SKM-1 treated with dmso at 0.1 percent for 144 hours (cell line): ENCODE measurements around the gene CCS.
"Not testable (repeated sequence)": the region's sequence is repeated elsewhere in the genome, so short reads cannot be mapped to it uniquely, and the experiment has no call there.

Experiments
- DNase-seq: peaks from one replicate; lab custom pipeline; 2025; ENCODE audit not compliant: unreplicated experiment; lab: John Stamatoyannopoulos, UW

Gene CCS

DNA sequence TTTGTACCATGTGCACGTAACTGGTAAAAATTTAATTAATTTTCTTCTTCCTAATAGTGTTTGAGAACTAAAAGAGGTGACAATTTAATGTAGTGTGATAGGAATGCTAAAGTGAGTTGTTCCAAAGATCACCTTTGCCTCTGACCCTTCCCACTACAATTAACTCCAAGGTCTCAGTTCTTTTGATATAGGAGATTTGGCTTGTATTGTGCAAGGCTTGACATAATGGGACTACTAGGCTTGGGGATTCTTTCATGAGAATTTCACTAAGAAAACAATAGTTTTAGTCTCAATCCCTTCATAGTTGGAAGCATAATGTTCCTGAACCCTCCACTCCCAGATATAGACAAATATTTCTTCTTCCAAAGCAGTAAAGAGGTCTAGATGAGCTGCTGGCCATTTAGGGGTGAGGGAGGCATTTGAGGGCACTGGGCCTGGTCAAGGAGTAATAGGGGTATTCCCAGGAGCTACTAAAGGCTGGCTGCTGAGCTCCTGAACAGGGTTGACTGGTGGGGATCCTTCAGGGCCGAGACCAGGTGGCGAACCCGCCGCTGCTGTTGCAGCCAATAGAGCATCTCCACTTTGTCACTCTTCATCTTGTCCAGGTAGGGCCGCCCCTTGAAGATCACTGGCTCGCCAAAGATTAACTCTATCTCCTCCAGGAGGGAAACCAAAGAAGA is 2.8 kb upstream of the CCS start:
- no peak for DNase-seq

DNA sequence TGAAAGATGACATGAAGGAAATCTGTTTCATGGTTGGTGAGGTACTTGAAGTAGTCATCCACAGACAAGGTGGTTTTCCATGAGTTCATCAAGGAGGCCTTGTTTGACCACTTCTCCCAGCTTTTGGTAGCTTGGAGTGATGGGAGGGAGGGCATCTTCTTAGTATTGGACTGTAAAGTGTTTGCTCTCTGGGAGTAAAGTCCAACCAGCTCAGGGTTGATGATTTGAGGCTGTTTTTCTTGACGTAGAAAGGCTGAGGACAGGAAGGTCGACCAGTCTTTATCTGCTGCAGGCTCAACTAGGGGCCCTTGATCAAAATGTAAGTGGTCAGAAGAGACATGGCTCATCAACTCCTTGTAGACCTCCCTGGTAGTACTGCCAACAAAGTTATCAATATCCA is 1.8 kb upstream of the CCS start:
- DNase-seq, result no peak

DNA sequence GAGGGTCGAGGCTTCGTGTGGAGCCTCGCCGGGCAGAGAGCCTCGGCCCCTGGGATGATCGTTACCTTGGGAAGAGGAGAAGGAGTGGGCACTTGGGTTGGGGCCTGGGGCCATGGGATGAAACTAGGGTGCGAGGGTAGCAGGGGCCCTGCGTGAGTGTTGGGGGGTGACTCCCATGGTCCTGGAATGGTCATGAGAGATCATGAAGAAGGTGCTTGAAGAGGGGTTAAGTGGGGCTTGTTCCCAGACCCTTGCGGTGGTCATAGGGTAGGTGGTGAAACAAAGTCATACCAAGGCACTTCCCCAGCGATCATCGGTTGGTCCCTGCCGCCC is 284 bp downstream of the CCS start:
- no peak for DNase-seq

DNA sequence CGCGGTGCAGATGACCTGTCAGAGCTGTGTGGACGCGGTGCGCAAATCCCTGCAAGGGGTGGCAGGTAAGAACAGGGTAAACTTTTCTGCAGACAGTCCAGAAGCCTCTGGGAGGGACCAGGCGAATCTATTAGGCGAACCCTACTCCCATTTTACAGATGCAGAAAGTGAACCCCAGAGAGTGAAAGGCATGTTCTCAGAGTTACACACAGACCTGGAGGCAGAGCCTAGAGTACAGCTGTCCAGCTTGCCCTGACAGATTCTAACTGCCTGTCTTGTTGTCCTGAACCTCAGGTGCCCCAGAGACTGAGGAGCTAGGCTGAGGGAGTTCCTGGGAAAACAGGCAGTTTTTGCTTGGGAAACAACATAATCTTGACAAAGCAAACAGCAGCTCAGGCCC is 665 bp downstream of the CCS start:
- DNase-seq, result no peak

DNA sequence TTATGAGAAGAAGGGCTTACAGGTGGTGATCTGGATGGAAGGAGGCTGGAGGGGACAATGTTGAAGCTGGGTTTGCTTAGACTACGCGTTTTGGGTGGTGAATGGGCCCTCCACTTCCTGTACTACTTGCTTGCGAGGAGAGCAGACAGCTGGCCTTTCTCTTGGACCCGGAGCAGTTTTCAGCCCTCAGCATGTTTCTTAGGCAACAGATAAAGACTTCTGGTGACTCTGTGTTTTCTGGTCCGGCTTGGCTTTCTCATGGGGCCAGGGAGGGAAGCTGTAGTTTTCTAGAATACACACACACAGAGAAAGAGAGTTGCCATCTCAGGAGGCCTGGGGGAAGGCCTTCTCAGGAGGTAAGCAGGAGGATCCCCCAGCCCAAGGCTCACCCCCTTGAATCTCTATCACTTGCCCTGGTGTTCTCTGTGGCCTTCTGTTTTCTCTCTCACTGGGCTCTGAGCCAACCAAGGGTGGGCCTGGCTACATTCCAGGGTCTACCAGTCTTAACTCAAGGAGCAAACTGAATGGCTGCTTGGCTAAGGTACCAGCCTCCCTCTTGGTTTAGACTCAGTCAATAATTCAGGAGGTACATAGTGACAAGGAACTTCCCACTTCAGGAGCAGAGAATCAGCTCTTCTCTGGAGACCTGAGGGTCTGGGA is 2.4 kb downstream of the CCS start:
- DNase-seq, result peak; percentile 49

DNA sequence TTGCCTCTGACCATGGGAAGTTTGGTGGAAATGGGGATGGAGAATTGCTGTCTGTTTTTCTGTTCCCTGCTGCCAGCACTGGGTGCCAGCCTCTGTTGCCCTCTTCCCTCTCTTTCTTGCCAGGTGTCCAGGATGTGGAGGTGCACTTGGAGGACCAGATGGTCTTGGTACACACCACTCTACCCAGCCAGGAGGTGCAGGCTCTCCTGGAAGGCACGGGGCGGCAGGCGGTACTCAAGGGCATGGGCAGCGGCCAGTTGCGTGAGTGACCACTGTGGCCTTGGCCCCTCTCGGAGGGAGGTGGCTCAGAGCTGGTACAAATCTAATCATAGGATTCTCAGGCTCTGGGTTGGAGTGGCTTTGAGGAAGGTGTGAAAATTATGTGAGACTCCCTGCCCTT is 6.0 kb downstream of the CCS start:
- no peak for DNase-seq

DNA sequence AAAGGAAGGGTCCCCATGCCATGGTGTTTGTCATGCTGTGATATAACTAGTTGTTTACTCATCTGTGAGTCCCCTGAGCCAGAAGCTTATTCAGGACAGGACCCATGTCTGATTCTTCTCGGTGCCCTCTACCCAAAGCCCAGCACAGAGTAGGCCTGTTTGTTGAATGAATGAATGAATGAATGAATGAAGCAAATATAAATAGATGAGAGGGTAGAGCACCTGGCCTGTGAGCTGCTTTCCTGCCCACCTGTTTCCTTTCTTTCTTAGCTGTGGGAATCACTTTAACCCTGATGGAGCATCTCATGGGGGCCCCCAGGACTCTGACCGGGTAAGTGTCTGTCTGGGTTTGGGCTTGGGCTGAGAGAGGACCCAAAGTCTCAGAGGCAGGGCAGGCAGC is 7.2 kb downstream of the CCS start:
- DNase-seq, result no peak

DNA sequence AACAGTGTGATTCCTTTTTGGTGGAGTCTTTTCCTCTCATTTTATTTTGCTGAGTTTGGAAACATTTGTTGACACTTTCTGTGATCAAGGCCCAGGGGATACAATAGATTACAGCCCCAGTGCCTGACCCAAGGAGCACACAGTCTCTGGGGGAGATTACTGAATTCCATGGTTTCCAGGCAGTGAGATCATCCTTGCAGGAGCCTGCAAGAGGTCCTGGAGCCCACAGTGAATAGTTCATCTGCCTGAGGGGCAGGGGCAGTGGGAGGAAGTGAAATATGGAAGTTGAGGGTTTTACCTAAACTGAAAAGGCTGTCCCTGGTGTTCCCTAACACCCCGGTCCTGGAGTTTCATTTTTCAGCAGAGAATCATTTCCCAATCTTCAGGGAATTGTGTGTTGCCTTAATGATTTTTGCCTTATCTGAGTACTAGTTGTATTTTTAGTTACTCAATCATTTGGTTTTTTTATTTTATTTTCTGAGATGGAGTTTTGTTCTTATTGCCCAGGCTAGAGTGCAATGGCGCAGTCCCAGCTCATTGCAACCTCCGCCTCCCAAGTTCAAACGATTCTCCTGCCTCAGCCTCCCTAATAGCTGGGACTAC is 7.7 kb downstream of the CCS start:
- DNase-seq, result peak; percentile 24

DNA sequence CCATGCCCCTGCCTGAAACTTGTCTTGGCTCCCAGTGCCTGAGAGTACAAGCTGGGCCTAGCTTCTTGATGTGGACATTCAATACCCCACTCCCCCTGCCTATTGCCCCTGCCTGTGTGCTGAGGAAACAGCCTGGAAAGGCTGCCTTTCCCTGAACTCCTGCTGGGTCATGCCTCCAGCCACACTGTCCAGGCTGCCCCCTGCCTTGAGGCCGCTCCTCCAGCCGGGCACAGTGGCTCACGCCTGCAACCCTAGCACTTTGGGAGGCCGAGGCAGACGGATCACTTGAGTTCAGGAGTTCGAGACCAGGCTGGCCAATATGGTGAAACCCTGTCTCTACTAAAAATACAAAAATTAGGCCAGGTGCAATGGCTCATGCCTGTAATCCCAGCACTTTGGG is 10.1 kb downstream of the CCS start:
- no peak for DNase-seq

DNA sequence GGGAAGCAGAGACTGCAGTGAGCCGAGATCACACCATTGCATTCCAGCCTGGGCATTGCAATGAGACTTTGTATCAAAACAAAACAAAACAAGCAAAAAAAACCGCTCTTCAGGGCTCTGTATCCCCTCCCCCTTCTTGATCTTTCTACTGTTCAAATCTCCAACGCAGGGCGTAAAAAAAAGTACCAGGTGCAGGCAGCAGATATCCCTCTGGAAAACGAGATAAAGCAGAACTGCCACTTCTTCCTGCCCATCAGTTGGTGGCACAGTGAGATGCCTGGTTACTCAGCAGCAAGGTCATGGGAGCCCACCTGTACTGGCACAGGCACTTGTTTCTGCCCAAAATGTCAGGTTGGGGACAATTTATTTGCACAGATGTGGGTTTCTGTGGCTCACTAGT is 11.2 kb downstream of the CCS start:
- DNase-seq, result no peak

DNA sequence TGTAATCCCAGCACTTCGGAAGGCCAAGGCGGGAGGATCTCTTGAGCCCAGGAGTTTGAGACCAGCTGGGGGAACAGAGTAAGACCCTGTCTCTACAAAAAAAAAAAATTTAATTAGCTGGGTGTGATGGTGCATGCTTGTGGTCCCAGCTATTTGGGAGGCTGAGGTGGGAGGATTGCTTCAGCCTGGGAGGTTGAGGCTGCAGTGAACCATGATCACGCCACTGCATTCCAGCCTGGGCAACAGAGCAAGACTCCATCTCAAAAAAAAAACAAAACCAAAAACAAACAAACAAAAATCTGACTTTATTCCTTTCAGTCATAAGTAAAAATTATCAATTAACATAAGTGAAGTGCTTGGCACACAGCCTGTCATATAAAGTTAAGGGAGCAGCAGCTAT is 13.6 kb downstream of the CCS start:
- not testable (repeated sequence) for DNase-seq

DNA sequence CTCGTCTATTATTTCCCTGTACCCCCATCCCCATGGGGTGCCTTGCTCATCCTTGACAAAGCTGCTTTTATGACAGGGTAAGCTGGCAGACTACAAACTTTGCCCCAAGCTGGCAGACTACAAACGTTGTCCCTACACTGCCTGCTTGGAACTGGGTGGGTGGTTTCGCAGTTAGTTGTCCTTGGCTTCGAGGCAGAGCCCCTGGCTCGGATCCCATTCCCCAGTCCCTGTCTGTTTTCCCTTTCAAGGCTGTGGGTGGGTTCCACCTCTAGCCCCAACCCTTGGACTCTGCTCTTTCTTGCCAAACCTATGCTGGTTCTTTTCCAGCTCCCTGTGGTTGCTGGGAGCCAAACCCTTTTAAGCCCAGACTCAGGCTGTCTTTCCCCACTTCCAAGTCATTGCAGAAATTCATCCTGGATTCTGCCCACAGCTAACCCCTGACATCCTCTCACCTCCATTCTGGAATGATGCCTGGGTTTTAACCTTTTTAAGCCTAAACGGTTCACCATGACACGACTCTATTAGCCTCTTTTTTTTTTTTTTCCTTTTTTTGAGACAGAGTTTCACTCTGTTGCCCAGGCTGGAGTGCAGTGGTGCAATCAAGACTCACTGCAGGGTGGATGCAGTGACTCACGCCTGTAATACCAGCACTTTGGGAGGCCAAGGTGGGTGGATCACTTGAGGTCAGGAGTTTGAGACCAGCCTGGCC is 14.3 kb downstream of the CCS start:
- DNase-seq, result no peak

DNA sequence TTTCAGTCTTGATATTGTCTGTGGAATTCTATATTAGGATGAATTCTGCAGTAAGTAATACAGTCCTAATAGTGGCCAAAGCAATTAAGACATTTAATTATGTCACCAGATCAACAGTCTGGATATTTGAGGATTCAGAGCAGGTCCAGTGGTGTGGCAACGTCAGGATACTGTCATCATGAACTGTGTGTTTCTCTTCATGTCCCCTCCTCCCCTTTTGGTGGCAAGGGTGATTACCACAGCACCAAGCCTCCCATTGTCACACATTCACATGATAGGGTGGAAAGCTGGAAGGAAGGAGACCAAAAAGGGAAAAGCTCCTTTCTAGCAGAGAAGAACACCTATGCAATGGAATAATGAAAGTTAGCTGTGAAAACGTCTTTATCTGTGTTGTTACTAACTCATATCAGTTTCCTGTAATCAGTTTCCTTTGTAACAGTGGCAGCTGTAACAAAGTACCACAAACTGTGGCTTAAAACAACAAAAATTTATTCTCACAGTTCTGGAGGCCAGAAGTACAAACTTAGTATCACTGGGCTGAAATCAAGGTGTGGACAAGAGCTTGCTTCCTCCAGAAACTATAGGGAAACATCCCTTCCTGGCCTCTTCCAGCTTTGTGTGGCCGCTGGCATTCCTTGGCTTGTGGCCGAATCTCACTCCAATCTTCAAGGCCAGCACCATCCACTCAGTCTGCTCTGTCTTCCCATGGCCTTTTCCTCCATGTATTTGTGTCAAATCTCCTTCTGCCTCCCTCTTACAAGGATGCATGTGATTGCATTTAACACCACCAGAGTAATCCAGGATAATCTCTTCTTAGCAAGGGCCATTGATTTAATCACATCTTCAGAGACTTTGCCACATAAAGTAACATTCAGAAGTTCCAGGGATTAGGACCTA is 17.0 kb downstream of the CCS start:
- no peak for DNase-seq

DNA sequence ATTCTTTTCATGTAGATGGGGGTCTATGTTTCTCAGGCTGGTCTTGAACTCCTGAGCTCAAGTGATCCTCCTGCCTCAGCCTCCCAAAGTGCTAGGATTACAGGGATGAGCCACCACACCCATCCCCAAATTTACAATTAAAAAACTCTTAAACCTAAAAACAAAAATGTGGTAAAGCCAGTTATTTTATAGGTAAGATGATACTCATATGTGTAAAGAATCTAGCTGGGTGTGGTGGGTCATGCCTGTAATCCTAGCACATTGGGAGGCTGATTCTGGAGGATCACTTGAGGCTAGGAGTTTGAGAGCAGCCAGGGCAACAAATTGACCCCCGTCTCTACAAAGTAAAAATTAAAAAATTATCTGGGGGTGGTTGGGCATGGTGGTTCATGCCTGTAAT is 19.5 kb downstream of the CCS start:
- no peak for DNase-seq

DNA sequence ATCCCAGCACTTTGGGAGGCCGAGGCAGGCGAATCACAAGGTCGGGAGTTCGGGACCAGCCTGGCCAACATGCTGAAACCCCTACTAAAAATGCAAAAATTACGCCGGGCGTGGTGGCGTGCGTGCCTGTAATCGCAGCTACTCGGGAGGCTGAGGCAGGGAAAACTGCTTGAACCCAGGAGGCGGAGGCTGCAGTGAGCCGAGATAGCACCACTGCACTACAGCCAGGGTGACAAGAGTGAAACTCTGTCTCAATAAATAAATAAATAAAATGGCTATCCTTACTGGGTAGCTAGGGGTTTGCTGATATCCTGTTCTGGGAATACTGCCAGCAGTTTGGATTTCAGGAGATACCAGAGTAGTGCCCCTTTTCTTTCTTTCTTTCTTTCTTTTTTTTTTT is 21.1 kb downstream of the CCS start:
- no peak for DNase-seq

DNA sequence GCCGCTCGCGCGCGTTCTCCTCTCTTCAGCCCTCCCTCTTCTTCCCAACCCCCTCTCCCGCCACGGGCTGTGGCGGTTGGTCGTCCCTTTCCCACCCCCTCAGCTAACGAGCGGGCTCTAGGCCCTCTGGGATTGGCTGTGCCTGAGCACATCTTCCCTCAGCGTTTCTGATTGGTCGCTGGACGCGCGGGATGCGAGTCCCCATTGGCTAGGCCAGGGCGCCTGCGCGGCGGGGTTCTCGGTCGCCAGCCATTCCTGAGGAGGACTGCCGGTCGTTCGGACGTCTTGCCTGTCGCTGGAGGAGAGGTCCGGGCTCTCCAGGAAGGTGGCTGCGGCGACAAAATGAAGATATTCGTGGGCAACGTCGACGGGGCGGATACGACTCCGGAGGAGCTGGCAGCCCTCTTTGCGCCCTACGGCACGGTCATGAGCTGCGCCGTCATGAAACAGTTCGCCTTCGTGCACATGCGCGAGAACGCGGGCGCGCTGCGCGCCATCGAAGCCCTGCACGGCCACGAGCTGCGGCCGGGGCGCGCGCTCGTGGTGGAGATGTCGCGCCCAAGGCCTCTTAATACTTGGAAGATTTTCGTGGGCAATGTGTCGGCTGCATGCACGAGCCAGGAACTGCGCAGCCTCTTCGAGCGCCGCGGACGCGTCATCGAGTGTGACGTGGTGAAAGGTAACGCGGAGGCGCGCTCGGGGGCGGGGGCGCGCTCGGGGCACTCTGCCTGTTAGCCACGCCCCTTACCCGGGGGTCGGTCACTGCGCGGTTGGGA is 23.6 kb downstream of the CCS start, which contains the start of gene RBM14:
Gene RBM14, plus strand, starts transcription at position 252 of the 776 bp plus-strand sequence. Its CDS starts 91 bp downstream, at position 343.
- peak; percentile 98 for DNase-seq

DNA sequence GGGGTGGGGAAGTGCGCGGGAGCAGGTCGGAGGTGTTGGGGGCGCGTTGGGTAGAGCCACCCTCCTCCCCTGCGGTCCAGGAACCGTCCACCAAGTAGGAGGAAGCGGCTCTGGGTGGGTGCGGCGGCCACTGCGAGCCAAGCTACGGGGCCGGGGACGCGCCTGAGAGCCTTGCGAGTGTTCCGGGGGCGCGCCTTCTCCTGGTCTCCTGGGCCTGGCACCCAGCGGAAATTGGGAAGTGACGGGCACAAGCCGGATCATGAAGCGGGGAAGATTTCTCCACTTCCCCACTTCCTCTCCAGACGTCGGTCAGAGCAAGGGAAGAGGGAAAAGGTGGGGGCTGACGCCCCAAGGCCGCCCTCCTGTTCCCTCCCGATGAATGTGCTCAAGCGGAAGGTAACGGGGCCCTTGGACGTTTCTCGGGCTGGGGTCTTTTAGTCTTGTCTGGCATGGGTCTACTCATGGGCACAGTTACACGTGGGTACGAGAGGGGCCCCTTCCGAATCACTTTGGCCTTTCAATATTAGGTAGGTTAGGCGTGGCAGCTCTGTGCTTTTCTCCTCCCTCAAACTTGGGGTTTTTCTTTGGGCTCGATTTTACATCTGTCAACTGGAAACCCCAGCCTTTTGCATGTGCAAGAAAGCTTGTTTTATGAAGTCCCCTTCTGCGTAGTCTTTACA is 24.3 kb downstream of the CCS start:
- DNase-seq, result peak; percentile 73

DNA sequence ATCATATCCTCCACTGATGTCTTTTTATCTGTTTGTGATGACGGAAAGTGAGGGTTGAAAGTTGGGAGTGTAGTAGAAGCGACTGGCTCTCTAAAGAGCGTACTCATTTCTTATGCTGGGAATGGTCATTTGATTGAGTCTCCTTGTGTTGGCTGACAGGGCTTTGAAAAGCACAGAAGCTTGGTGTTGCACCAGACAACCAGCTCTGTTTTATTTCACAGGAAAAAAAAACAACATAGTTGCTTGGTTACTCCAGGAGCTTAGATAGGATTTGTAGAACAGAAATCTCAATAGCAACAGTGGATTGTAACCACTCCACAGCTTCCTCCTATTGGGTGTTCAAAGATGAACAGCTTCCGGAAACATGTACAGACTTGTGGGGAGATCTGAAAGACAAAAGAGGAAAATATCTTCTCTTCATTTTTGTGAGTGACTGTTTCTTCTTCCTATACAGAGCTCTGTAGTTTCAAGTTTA is 26.1 kb downstream of the CCS start:
- DNase-seq, result peak; percentile 22

DNA sequence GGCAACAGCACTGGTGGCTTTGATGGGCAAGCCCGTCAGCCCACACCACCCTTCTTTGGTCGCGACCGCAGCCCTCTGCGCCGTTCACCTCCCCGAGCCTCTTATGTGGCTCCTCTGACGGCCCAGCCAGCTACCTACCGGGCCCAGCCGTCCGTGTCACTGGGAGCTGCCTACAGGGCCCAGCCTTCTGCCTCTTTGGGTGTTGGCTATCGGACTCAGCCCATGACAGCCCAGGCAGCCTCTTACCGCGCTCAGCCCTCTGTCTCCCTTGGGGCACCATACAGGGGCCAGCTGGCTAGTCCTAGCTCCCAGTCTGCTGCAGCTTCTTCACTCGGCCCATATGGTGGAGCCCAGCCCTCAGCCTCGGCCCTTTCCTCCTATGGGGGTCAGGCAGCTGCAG is 31.5 kb downstream of the CCS start:
- DNase-seq, result no peak
